K562 (cell line): ENCODE results near the gene SLCO3A1. TPM values are rescaled to one million over a fixed set of nuclear protein-coding genes. Genes with fewer than 3 reads are reported as not detected.

Source experiments
- AFF4 ChIP-seq: sonication (generic); formaldehyde crosslinking; IDR thresholded peaks from 2 replicates; pipeline ENCODE4 v1.8.0; 2023; ENCODE audit warnings: mild to moderate bottlenecking, missing genetic modification reagents
- CUX1 ChIP-seq: fragments of 200-800 bp; sonication (Bioruptor generic); IDR thresholded peaks from 2 replicates; pipeline ENCODE4 v1.6.1; 2016; ENCODE audit warnings: missing genetic modification characterization, missing compliant biosample characterization
- PREB ChIP-seq: sonication (generic); formaldehyde crosslinking; IDR thresholded peaks from 2 replicates; pipeline ENCODE4 v1.8.1; 2023; ENCODE audit warnings: mild to moderate bottlenecking, missing genetic modification reagents
- ZFP1 ChIP-seq: fragments of 450-650 bp; formaldehyde crosslinking; IDR thresholded peaks from 2 replicates; pipeline ENCODE4 v1.4.0; 2020; ENCODE audit warnings: mild to moderate bottlenecking, mixed read lengths
- polyA plus RNA-seq, 8 experiments: library from polyadenylated mRNA; depleted of rRNA in 4 of 8; stranded (reverse) in 5 of 8; unstranded in 3 of 8; fragments of >200 nt; fragmentation: Nextera tagmentation in 2 of 8; fragmentation: Illumina TruSeq in 1 of 8; extraction: Ambion mirVana in 2 of 8; extraction: Trizol in 1 of 8; gene quantifications; 2 replicates each; pipeline versions ENCODE4 v1.2.1 to v1.2.3, GENCODE V29; 2011 to 2014; ENCODE audit warnings: inconsistent platforms in 1 of 8, missing spikeins in 1 of 8
- total RNA-seq, 7 experiments: library from RNA; depleted of rRNA in 6 of 7; stranded (reverse); fragments of >200 nt in 6 of 7; fragmentation: Illumina TruSeq in 2 of 7; extraction: Trizol in 2 of 7; gene quantifications; 2 replicates each; pipeline versions ENCODE4 v1.2.1 to v1.2.3, GENCODE V29; 2011 to 2021; ENCODE audit warnings: low replicate concordance in 1 of 7

SLCO3A1 gene
- total and polyA plus RNA-seq, 9 of the 15 experiments (the other 6 are each of a cell fraction or from before 2014, with no cell fraction given): 0.01 to 0.84 (median 0.06) TPM; not detected in 3

- TF ChIP-seq PREB (CRISPR knock-in tag) (no peak), CUX1 (CRISPR knock-in tag) (no peak), AFF4 (no peak), ZFP1 (no peak)
Observed at GRCh38 chr15:92068121-92068520, 214.6 kb downstream of the SLCO3A1 start (continued).
